Effector CD4-positive, alpha-beta T cell (primary cell): Measurements from ENCODE around the gene OR5B21.

Experiments used
- DNase-seq: peaks from one replicate; pipeline ENCODE4 v3.0.0-alpha.2; 2020

The OR5B21 gene

GRCh38 chr11:58490827-58491226 lies 17.1 kb downstream of the OR5B21 start:
- no peak for DNase-seq

GRCh38 chr11:58487170-58487569 lies 20.7 kb downstream of the OR5B21 start:
- DNase-seq = no peak

- no peak for DNase-seq
Observed at GRCh38 chr11:58485961-58486360, 21.9 kb downstream of the OR5B21 start.

GRCh38 chr11:58471892-58472291 lies 36.0 kb downstream of the OR5B21 start:
- no peak for DNase-seq

- DNase-seq = no peak
Observed at GRCh38 chr11:58466293-58466692, 41.6 kb downstream of the OR5B21 start.

- no peak for DNase-seq
Observed at GRCh38 chr11:58465690-58466089, 42.2 kb downstream of the OR5B21 start.
